Stomach (tissue), 9 donors: ENCODE measurements around the gene NTN3. TPM values are rescaled to one million over a fixed set of nuclear protein-coding genes. Genes with fewer than 3 reads are reported as not detected.

Source experiments
- DNase-seq, 2 donors: peaks; one replicate each; pipeline versions ENCODE4 v3.0.0 to v3.0.0-alpha.2; 2013 to 2019
- H3K27ac ChIP-seq, 5 donors: fragments of 200-600 bp in 4 of 5; sonication (generic) in 4 of 5; one replicate each; pipeline ENCODE4 v1.5.1; 2013 to 2019; ENCODE audit warnings: mild to moderate bottlenecking in 1 of 5, moderate library complexity in 1 of 5
- H3K27me3 ChIP-seq, 3 donors: fragments of 200-600 bp; sonication (generic); one replicate each; pipeline ENCODE4 v1.5.1; 2017 to 2019; ENCODE audit warnings: mixed run types in 1 of 3
- H3K36me3 ChIP-seq, 4 donors: fragments of 200-600 bp; sonication (generic); 1 replicate in 3 of 4; 2 replicates in 1 of 4; pipeline ENCODE4 v1.5.1; 2016 to 2019
- H3K4me1 ChIP-seq, 4 donors: fragments of 200-600 bp; sonication (generic); one replicate each; pipeline ENCODE4 v1.5.1; 2016 to 2019
- H3K4me3 ChIP-seq, 4 donors: fragments of 200-600 bp; sonication (generic) in 3 of 4; one replicate each; pipeline ENCODE4 v1.5.1; 2016 to 2019; ENCODE audit warnings: mild to moderate bottlenecking in 1 of 4
- H3K9me3 ChIP-seq, 4 donors: fragments of 200-600 bp; sonication (generic); one replicate each; pipeline ENCODE4 v1.5.1; 2016 to 2019
- CTCF ChIP-seq, 7 experiments: fragments of 450-650 bp in 4 of 7; fragments of 200-600 bp in 3 of 7; sonication (generic) in 3 of 7; IDR thresholded peaks; one replicate each; pipeline ENCODE4 v1.5.1; 2016 to 2019; ENCODE audit warnings: antibody characterized with exemption in 7 of 7, control low read depth in 2 of 7, mild to moderate bottlenecking in 1 of 7
- EP300 ChIP-seq: sonication (generic); formaldehyde crosslinking; IDR thresholded peaks from one replicate; pipeline ENCODE4 v1.6.1; 2017; ENCODE audit warnings: antibody characterized with exemption
- POLR2A ChIP-seq, 4 donors: fragments of 450-650 bp; IDR thresholded peaks; one replicate each; pipeline ENCODE4 v1.6.1; 2016; ENCODE audit warnings: antibody characterized with exemption in 4 of 4, control low read depth in 2 of 4, mild to moderate bottlenecking in 1 of 4, moderate library complexity in 1 of 4
- POLR2AphosphoS5 ChIP-seq, 3 donors: sonication (generic); formaldehyde crosslinking; IDR thresholded peaks; one replicate each; pipeline ENCODE4 v1.6.1; 2016; ENCODE audit warnings: antibody characterized with exemption in 3 of 3
- WGBS, 5 donors: extraction: QIAGEN DNeasy Blood & Tissue Kit in 3 of 5; methylation state at CpG; one replicate each; pipeline versions ENCODE4 v1.1.5 to v1.1.7; 2013 to 2018; 5-methylcytosine and 5-hydroxymethylcytosine counted together
- intact Hi-C: fragments of 100-400 bp; cut with DNase I; formaldehyde crosslinking; loops from one replicate; pipeline ENCODE4 v1.15.1; 2023; ENCODE audit warnings: low total_unique reads
- polyA plus RNA-seq, 3 donors: library from polyadenylated mRNA; stranded (reverse); fragments of 200-250 nt; gene quantifications; one replicate each; pipeline ENCODE4 v1.2.3, GENCODE V29; 2013
- total RNA-seq, 5 donors: library from RNA; depleted of rRNA; stranded (reverse); fragments of >200 nt; gene quantifications; one replicate each; pipeline versions ENCODE4 v1.1.0 to v1.2.3, GENCODE V29; 2014 to 2016
- donor health status: healthy with polysubstance abuse.
- donor health status: Bipolar disorder and iron deficiency.
- donor health status: healthy.

Gene NTN3
- total and polyA plus RNA-seq, 8 donors, result 1.8 TPM; not detected in 7

GRCh38 chr16:2500918-2501750 lies 30.0 kb downstream of the NTN3 start:
- Histone ChIP-seq H3K4me3 (peak overlapping the region; percentile 8 to 32 (median 26)), H3K4me1 (peaks cover 14 to 52% (median 38%) of the 10 kb centered on the region in 4 donors), H3K9me3 (no peaks in the 10 kb centered on the region), H3K27ac (peak overlapping the region in 2 of 5 donors; percentile 34 to 71), H3K27me3 (no peaks in the 10 kb centered on the region), H3K36me3 (peaks cover 0 to 43% (median 38%) of the 10 kb centered on the region in 4 donors)
- intact Hi-C loops, result no loop called here
- 38 to 74% (median 41%) methylated on average over 10 to 23 of the region's 23 CpGs for WGBS, 5 donors
- DNase-seq, result peak; percentile 83 to 96
- peak in 5 of 7 experiments; percentile 94 to 98 (median 96) for TF ChIP-seq CTCF (IDR thresholded peaks at IDR 0.05)
- TF ChIP-seq POLR2AphosphoS5 (IDR thresholded peaks at IDR 0.05), result peak in 1 of 3 donors; percentile 49
- no peak for TF ChIP-seq POLR2A (IDR thresholded peaks at IDR 0.05)

- WGBS, 5 donors, result 77 to 81% (median 78%) methylated on average over 13 to 18 of the region's 18 CpGs
- H3K9me3 ChIP-seq, result no peaks in the 10 kb centered on the region
- no peak for DNase-seq
- H3K4me1 ChIP-seq, result peaks cover 13 to 51% (median 35%) of the 10 kb centered on the region in 4 donors
- no peak overlapping the region for H3K4me3 ChIP-seq
- intact Hi-C loops, result no loop called here
- TF ChIP-seq EP300 (no peak), POLR2A (IDR thresholded peaks at IDR 0.05) (no peak), CTCF (IDR thresholded peaks at IDR 0.05) (no peak), POLR2AphosphoS5 (IDR thresholded peaks at IDR 0.05) (no peak)
- peaks cover 0 to 32% (median 27%) of the 10 kb centered on the region in 4 donors for H3K36me3 ChIP-seq
- H3K27me3 ChIP-seq, result no peaks in the 10 kb centered on the region
- peak overlapping the region in 3 of 5 donors; percentile 42 to 71 (median 49) for H3K27ac ChIP-seq
Measured at GRCh38 chr16:2501946-2502895, 31.1 kb downstream of the NTN3 start.

- no peaks in the 10 kb centered on the region for H3K36me3 ChIP-seq
- H3K4me3 ChIP-seq, result no peak overlapping the region
- no peaks in the 10 kb centered on the region for H3K27me3 ChIP-seq
- no peaks in the 10 kb centered on the region for H3K9me3 ChIP-seq
- DNase-seq, result no peak
- no peak overlapping the region for H3K27ac ChIP-seq
- intact Hi-C loops, result no loop called here
- 90 to 98% (median 94%) methylated on average over 14 of the region's 14 CpGs for WGBS, 5 donors
- TF ChIP-seq POLR2AphosphoS5 (IDR thresholded peaks at IDR 0.05) (no peak), CTCF (IDR thresholded peaks at IDR 0.05) (no peak)
- peaks cover 12 to 35% (median 27%) of the 10 kb centered on the region in 4 donors for H3K4me1 ChIP-seq
Measured at GRCh38 chr16:2505695-2506094, 34.6 kb downstream of the NTN3 start.

GRCh38 chr16:2507052-2507659 lies 36.1 kb downstream of the NTN3 start:
- no peak for DNase-seq
- peaks cover 7 to 35% (median 26%) of the 10 kb centered on the region in 4 donors for H3K4me1 ChIP-seq
- H3K36me3 ChIP-seq, result no peaks in the 10 kb centered on the region
- no peak for TF ChIP-seq CTCF (IDR thresholded peaks at IDR 0.05)
- TF ChIP-seq POLR2AphosphoS5 (IDR thresholded peaks at IDR 0.05), result no peak
- no peak for TF ChIP-seq EP300
- TF ChIP-seq POLR2A (IDR thresholded peaks at IDR 0.05), result no peak
- peak overlapping the region in 3 of 5 donors; percentile 14 to 79 (median 54) for H3K27ac ChIP-seq
- no peaks in the 10 kb centered on the region for H3K9me3 ChIP-seq
- H3K4me3 ChIP-seq, result no peak overlapping the region
- 67 to 88% (median 83%) methylated on average over 12 to 14 of the region's 14 CpGs for WGBS, 5 donors
- intact Hi-C loops, result no loop called here
- no peaks in the 10 kb centered on the region for H3K27me3 ChIP-seq
